ENCODE measurements around the gene TCF3. TPM values are rescaled to one million over a fixed set of nuclear protein-coding genes. Genes with fewer than 3 reads are reported as not detected.

Gene TCF3
- total RNA-seq, 1 donor from 2014 or later = 43.2 TPM

DNA sequence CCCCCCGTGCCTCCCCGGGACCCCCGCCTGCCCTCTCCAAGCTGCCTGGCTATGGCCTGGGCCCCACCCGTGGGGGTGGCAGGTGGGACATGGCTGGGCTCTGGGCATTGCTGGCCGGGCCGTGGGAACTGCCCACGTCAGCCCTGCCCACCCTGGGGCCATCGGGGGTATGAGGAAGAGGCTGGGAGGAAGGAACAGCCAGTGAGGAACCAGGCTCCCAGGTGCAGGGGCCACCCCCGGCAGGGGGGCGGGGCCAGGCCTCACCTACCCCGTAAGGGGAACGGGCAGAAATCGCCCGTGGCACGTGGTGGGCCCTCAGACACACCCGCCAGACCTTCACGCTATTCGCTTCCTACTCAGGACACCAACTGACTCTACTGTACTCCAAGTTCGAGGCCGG is 22.4 kb downstream of the TCF3 start:
- no peak for DNase-seq
- Histone ChIP-seq H3K27ac (no peak overlapping the region), H3K9me3 (no peaks in the 10 kb centered on the region), H3K4me3 (no peak overlapping the region), H3K27me3 (no peaks in the 10 kb centered on the region), H3K36me3 (peaks cover 5% of the 10 kb centered on the region), H3K4me1 (no peaks in the 10 kb centered on the region)
- intact Hi-C loops (cut with DNase I) = no loop called here
- no peak for ATAC-seq
- TF ChIP-seq, protein P1, sequence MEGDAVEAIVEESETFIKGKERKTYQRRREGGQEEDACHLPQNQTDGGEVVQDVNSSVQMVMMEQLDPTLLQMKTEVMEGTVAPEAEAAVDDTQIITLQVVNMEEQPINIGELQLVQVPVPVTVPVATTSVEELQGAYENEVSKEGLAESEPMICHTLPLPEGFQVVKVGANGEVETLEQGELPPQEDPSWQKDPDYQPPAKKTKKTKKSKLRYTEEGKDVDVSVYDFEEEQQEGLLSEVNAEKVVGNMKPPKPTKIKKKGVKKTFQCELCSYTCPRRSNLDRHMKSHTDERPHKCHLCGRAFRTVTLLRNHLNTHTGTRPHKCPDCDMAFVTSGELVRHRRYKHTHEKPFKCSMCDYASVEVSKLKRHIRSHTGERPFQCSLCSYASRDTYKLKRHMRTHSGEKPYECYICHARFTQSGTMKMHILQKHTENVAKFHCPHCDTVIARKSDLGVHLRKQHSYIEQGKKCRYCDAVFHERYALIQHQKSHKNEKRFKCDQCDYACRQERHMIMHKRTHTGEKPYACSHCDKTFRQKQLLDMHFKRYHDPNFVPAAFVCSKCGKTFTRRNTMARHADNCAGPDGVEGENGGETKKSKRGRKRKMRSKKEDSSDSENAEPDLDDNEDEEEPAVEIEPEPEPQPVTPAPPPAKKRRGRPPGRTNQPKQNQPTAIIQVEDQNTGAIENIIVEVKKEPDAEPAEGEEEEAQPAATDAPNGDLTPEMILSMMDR (IDR thresholded peaks at IDR 0.05) = no peak

DNA sequence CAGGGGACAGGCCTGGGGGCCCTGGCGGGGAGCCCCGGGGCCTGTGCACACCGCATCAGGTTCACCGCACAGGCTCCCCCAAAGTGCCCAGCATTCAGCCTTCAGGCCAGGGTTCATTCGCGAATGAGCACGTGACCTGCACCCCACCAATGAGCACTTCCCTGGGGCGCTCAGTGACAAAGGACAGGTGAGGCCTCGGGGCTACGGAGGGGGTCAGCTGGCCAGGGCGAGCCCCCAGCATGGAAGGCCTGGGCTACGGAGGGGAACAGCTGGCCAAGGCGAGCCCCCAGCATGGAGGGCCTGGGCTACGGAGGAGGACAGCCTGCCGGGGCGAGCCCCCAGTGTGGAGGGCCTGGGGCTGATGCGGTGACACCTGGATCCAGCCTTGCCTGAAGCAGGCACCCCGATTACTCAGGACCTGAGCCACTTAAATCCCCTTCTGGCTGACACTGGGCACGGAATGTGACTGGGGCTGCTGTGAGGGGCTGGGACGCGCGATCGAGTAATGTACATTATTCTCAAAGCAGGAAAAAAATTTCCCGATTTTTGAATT is 23.1 kb downstream of the TCF3 start:
- H3K27me3 ChIP-seq = no peaks in the 10 kb centered on the region
- peaks cover 5% of the 10 kb centered on the region for H3K36me3 ChIP-seq
- H3K4me3 ChIP-seq = no peak overlapping the region
- DNase-seq = no peak
- H3K9me3 ChIP-seq = no peaks in the 10 kb centered on the region
- no peak overlapping the region for H3K27ac ChIP-seq
- intact Hi-C loops (cut with DNase I) = no loop called here
- no peak for ATAC-seq
- H3K4me1 ChIP-seq = no peaks in the 10 kb centered on the region
- TF ChIP-seq, protein P1 (IDR thresholded peaks at IDR 0.05) = no peak

DNA sequence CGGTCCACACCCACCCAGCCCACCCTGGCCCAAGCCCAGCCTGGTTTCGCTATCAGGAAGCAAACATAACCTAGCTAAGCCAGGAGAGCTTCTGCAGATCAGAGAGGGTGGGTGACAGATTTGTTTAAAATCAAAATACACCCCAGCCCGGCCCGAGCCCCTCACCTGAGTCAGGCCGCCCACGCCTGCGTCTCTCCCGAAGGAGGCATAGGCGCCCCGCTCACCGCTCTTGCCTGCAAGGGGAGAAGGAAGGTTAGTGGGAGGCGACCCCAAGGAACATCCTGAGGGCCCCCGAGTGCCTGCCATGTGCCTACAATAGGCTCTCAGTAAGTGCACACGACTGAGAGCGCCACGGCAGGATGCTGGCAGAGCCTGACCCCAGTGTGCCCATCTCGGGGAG is 25.2 kb downstream of the TCF3 start:
- TF ChIP-seq, protein P1 (IDR thresholded peaks at IDR 0.05) = no peak
- Histone ChIP-seq H3K27me3 (no peaks in the 10 kb centered on the region), H3K4me3 (no peak overlapping the region), H3K36me3 (peaks cover 11% of the 10 kb centered on the region), H3K27ac (no peak overlapping the region), H3K4me1 (no peaks in the 10 kb centered on the region), H3K9me3 (no peaks in the 10 kb centered on the region)
- DNase-seq (no peak), ATAC-seq (no peak)
- intact Hi-C loops (cut with DNase I) = no loop called here

DNA sequence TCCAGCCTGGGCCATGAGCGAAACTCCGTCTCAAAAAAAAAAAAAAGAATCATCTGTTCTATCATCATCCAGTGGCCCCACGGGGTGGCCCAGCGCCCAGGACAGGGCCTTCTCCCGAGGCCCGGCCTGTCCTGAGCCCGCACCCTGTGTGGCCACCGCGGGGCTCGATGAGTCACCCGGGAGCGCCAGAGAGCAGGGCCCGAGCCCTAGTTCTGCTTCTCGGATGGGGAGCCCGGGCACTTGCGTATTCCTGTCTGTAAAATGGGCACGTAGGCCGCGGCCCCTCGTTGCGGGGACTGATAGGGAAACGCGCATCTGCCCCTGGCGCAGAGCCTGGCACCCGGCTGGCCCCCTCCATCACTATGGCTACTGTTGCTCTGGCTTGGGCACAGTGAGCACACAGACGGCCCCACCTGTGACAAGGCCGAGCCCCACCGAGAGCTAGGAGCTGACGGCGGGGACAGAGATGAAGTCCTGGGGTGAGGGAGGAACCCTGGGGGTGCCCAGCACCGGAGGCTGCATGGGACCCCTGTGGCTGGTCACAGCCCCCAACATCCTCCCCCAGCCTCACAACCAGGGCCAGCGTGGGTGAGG is 25.9 kb downstream of the TCF3 start:
- Histone ChIP-seq H3K4me1 (no peaks in the 10 kb centered on the region), H3K27ac (no peak overlapping the region), H3K27me3 (no peaks in the 10 kb centered on the region), H3K36me3 (peaks cover 6% of the 10 kb centered on the region), H3K9me3 (no peaks in the 10 kb centered on the region), H3K4me3 (no peak overlapping the region)
- ATAC-seq = no peak
- intact Hi-C loops (cut with DNase I) = no loop called here
- TF ChIP-seq, protein P1 (IDR thresholded peaks at IDR 0.05) = no peak
- DNase-seq = no peak

- no peak for DNase-seq
- Histone ChIP-seq H3K4me1 (no peaks in the 10 kb centered on the region), H3K27me3 (no peaks in the 10 kb centered on the region), H3K36me3 (peaks cover 12% of the 10 kb centered on the region), H3K9me3 (no peaks in the 10 kb centered on the region), H3K27ac (no peak overlapping the region), H3K4me3 (no peak overlapping the region)
- intact Hi-C loops (cut with DNase I) = no loop called here
- ATAC-seq = peak; percentile 79
- TF ChIP-seq, protein P1 (IDR thresholded peaks at IDR 0.05) = peak; percentile 57
Measured at GRCh38 chr19:1624458-1624857, 28.0 kb downstream of the TCF3 start.
